Activated naive CD4-positive, alpha-beta T cell treated with anti-CD3 and anti-CD28 coated beads for 36 hours (primary cell): Measurements from ENCODE around the gene SCN10A. TPM values are rescaled to one million over a fixed set of nuclear protein-coding genes. Genes with fewer than 3 reads are reported as not detected.

Experiments
- CTCF ChIA-PET: fragments of 350-600 bp; sonication (Branson Sonifier 250); formaldehyde crosslinking; loops from one replicate; lab custom pipeline; 2021; ENCODE audit warnings: antibody characterized with exemption; lab: Charles Lee
- DNase-seq: peaks from one replicate; pipeline ENCODE4 v3.0.0-alpha.2; 2020
- H3K27ac Mint-ChIP-seq: one replicate; pipeline ENCODE4 v1.8.0; 2021; ENCODE audit warnings: mild to moderate bottlenecking, mixed read lengths
- H3K27me3 Mint-ChIP-seq: one replicate; pipeline ENCODE4 v1.8.0; 2021; ENCODE audit warnings: low read depth, mixed read lengths
- H3K36me3 Mint-ChIP-seq: one replicate; pipeline ENCODE4 v1.8.0; 2021; ENCODE audit warnings: low read depth, mixed read lengths
- H3K4me1 Mint-ChIP-seq: one replicate; pipeline ENCODE4 v1.8.0; 2021; ENCODE audit warnings: low read depth, mixed read lengths
- H3K4me3 Mint-ChIP-seq: one replicate; pipeline ENCODE4 v1.8.0; 2021; ENCODE audit warnings: mild to moderate bottlenecking, moderate library complexity, mixed read lengths
- H3K9me3 Mint-ChIP-seq: one replicate; pipeline ENCODE4 v1.8.0; 2021; ENCODE audit warnings: mixed read lengths
- intact Hi-C: fragments of 100-400 bp; cut with micrococcal nuclease; formaldehyde crosslinking; loops from one replicate; pipeline ENCODE4 v1.15.1; 2023
- total RNA-seq, 2 experiments: library from RNA; stranded (reverse); gene quantifications; one replicate each; pipeline ENCODE4 v1.2.3, GENCODE V29; 2021

SCN10A gene
- total RNA-seq, 2 experiments from 2014 or later = not detected

DNA sequence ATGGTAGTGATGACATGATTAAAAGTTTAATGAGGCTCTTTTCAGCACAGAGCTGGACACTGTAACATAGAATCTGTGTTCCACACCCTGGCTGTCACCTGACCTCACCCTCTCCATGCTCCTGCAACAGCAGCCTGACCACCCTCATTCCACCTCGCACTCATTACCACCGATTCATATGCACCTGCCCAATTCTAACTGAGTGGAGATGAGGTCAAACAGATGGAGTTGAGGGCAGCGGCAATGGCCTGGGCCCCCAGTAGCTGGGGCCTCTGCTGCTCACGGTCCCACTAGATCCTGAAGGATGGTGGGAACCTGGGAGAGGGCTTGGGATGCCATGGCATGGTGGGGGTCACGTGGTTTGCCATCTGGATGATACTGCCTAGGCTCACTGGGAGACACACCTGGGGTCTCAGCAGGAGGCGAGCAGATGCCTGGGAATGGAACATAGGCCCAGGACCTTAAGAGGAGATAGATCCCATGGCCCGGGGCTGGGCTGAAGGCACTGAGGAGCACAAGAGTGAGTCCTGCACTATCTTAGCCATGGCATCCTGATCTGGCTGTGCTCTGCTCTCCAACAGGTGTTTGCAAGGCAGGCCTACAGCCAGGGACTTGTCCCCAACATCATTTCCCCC, 167.9 kb downstream of the SCN10A start:
- H3K27ac Mint-ChIP-seq = no peak overlapping the region
- H3K27me3 Mint-ChIP-seq = peaks cover 6% of the 10 kb centered on the region
- H3K4me3 Mint-ChIP-seq = peak overlapping the region; percentile 49
- no peaks in the 10 kb centered on the region for H3K36me3 Mint-ChIP-seq
- CTCF ChIA-PET = interaction anchor here (1.1 to 4.9 kb wide), 5 partner anchors 20 to 352 kb away, joined by 3 to 31 read pairs (median 6); partner anchors contain the start of gene XYLB
- peak; percentile 3 for DNase-seq
- no peaks in the 10 kb centered on the region for H3K9me3 Mint-ChIP-seq
- H3K4me1 Mint-ChIP-seq = peaks cover 2% of the 10 kb centered on the region
- intact Hi-C loops = no loop called here

DNA sequence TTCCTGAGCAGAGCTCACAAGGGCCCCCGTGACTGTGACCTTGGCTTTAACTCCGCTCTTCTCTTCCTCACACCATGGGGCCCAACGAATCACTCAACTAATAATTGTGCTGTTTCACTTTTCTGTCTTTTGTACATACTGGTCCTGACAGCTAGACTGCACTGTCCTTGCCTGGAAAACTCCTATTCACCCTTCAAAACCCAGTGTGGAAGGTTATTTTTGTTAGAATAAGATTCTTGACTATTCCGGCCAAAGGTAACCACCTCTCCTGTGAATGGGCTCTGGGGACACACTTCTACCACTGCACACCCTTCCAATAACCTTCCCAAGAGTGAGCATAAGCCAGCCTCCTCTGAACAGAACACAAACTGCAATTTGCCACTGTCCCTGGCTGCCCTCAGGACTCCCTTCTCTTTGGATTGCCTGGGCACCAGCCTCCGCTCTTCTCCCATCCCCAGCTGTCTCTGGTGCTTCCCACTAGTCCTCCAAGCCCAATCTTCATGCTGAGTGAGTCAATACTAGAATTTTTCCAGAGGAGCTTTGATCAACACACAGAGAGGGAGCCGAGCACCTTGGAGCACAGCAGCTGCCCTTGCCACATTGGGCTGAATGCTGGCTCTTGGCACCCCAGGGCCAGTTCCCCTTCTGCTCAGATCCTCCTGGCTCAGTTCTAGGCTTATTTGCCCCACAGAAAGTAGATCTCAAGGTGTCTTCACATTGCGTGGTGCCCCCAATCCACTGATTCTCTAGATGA, 168.6 kb downstream of the SCN10A start:
- Mint-ChIP-seq H3K36me3 (no peaks in the 10 kb centered on the region), H3K9me3 (no peaks in the 10 kb centered on the region), H3K4me3 (no peak overlapping the region), H3K27ac (no peak overlapping the region), H3K27me3 (peaks cover 5% of the 10 kb centered on the region), H3K4me1 (peaks cover 2% of the 10 kb centered on the region)
- CTCF ChIA-PET = interaction anchor here (0.8 to 4.9 kb wide), 11 partner anchors 13 to 352 kb away, joined by 3 to 31 read pairs (median 4); partner anchors contain the start of gene XYLB
- peak; percentile 2 for DNase-seq
- intact Hi-C loops = no loop called here

Other genes starting within 250 kb of the SCN10A start
- under 1 TPM; 0.31 to 0.35 TPM for gene SCN5A, start 166.5 kb downstream of the SCN10A start, total RNA-seq
- under 1 TPM; 0.05 TPM for gene SCN11A, start 235.7 kb upstream of the SCN10A start, total RNA-seq
- 10 to 100 TPM; 32.3 to 32.9 TPM for gene WDR48, start 235.8 kb upstream of the SCN10A start, total RNA-seq